ENCODE measurements around the gene PPP2R5B. TPM values are rescaled to one million over a fixed set of nuclear protein-coding genes. Genes with fewer than 3 reads are reported as not detected.

Gene PPP2R5B
- total RNA-seq, 4 donors from 2014 or later, result 7.8 to 20.3 (median 12.4) TPM

DNA sequence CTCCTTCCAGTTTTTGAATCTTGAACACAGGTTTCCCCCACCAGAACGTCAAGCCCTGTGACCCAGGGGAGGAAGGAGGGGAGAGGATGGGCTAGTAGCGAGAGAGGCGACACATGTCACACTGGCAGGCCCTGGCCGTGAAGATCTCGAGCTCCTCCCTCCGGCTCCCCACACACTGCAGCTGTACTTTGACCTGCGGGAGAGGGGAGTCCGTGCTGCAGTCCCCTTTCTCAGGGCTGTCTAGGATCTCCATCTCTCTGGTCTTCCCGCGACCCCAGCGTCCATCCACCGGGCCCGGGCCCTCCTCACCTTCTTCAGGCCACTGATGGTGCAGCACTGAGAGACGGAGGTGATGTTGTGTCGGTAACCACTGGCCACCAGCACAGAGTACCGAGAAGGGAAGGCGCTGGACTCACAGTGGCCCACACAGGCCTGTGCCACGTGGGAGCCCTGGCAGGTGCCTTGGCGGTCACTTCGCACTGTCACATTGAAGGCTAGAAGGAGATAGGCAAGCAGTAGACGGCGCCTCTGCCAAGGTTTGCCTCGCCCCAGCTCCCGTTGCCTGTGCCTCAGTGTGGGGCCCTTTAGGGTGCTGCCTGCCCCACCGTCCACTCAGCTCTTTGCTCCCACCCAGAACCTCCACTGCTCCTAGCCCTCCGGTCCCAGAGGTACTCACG, 10.3 kb downstream of the PPP2R5B start:
- ATAC-seq (ENCODE audit: low FRiP score) (no peak), DNase-seq (ENCODE audit: low spot score) (no peak)
- TF ChIP-seq, protein P1, sequence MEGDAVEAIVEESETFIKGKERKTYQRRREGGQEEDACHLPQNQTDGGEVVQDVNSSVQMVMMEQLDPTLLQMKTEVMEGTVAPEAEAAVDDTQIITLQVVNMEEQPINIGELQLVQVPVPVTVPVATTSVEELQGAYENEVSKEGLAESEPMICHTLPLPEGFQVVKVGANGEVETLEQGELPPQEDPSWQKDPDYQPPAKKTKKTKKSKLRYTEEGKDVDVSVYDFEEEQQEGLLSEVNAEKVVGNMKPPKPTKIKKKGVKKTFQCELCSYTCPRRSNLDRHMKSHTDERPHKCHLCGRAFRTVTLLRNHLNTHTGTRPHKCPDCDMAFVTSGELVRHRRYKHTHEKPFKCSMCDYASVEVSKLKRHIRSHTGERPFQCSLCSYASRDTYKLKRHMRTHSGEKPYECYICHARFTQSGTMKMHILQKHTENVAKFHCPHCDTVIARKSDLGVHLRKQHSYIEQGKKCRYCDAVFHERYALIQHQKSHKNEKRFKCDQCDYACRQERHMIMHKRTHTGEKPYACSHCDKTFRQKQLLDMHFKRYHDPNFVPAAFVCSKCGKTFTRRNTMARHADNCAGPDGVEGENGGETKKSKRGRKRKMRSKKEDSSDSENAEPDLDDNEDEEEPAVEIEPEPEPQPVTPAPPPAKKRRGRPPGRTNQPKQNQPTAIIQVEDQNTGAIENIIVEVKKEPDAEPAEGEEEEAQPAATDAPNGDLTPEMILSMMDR (IDR thresholded peaks at IDR 0.05), result no peak

DNA sequence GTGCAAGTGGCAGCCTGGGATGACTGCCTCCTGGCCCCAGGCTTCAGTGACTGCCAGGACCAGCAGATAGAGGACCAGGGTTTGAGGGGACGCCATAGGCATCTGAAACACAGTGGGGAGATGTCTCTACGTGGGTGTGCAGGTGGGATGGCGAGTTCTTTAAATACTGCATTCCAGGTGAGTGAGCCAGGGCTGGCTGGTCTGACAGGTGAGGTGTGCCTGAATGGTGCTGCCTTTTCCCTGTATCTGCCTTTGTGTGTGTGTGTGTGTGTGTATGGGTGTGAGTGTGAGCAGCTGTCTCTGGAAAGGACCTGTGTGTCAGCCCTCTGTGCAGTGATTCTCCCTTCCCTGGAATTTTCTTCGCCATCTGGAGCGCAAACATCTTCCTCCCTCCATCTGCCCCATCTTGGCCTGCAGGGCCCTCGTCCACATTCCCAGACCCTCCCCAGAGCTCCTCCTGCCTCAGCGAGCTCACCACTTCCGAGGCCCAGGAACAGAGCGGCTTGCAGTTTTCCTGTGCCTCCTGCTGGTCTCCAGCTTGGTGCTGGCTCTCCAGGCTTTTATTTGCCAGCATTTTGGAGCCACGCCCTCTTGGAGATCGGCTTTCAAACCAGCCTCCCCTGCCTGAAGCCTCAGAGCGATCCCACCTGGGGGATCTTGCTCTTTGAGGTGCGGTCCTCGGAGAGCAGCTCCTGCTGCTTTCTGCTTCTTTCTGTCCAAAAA, 11.0 kb downstream of the PPP2R5B start, which contains the start of gene GPHA2:
TSS of gene GPHA2 (minus strand) at position 535 of the 723 bp plus-strand sequence. CDS start at position 102, 433 bp downstream.
- ATAC-seq (ENCODE audit: low FRiP score) (peak; percentile 30), DNase-seq (ENCODE audit: low spot score) (no peak)
- TF ChIP-seq, protein P1 (IDR thresholded peaks at IDR 0.05), result no peak

DNA sequence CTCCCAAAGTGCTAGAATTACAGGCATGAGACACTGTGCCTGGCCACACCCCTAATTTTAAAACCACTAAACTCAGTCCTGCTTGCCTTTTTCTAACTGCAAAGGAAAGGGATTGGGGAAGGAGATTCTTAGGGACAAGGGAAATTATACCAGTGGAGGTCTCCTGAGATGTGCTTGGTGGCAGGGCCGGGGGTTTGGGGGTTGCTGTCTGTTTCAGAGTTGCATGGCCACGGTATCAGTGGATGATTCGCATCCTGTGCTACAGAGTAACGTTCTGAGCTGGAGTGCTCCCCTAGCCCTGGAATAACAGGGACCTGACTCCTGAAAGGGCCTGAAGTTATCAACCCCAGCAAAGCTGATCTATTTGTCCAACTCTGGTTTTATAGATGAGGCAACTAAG, 12.1 kb downstream of the PPP2R5B start:
- TF ChIP-seq, protein P1 (IDR thresholded peaks at IDR 0.05), result no peak
- ATAC-seq (ENCODE audit: low FRiP score) (no peak), DNase-seq (ENCODE audit: low spot score) (no peak)

DNA sequence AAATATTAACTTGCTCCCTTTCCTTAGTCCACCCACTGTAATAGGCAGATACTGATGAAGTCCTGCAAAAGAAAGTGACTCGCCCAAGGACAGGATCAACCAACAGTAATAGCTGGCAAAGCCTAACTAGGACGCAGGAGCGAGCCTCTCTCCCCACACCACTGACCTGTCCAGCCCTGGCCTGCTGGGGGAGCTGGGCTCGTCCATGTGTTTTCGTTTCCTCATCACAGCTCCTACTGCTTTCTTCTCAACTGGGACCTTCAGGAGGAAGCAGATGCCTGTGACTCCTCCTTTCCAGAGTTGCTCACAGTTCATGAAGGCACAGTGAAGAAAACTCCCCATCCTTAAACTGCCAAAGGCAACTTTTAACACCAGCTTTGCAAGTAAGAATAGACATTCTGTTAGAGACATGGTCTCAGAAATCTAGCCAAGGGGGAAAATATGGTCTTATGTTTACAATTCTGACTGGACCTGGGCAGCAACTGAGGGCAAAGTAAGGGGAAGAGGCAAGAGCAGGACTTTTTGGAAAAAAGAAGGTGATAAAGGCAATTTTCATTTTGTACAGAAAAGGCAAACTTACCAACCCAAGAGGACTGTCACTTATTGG, 22.8 kb downstream of the PPP2R5B start:
- DNase-seq (ENCODE audit: low spot score) (no peak), ATAC-seq (ENCODE audit: low FRiP score) (no peak)
- TF ChIP-seq, protein P1 (IDR thresholded peaks at IDR 0.05), result no peak

DNA sequence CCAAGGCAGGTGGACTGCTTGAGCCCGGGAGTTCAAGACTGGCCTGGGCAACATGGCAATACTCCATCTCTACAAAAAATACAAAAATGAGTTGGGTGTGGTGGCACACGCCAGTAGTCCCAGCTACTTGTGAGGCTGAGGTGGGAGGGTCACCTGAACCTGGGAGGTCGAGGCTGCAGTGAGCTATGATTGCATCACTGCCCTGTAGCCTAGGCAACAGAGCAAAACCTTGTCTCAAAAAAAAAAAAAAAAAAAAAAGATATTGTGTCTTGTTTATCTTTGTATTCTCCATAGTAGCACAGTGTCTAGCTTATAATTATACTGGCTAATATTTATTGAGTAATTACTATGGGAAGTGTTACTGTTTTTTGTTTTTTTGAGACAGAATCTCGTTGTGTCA, 27.0 kb downstream of the PPP2R5B start:
- DNase-seq (ENCODE audit: low spot score) (no peak), ATAC-seq (ENCODE audit: low FRiP score) (no peak)
- TF ChIP-seq, protein P1 (IDR thresholded peaks at IDR 0.05), result no peak

DNA sequence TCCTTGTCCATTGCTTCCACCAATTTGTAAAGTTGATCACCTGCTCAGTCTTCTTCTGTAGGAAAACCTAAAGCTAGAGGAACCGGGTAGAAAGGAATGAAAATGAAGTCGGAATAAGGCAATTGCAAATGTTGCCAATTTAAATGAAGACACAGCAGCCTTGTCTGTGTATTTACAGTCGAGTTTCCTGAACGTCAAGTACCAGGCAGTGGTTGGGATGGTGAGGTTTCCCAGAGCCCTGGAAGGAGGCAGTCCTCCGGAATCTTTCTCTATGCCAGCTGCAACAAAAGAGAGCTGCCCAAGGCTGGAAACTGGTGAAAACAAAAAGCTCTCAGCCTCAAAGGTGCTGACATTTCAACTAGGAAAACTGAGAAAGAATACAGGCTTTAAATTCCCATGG, 29.7 kb downstream of the PPP2R5B start:
- TF ChIP-seq, protein P1 (IDR thresholded peaks at IDR 0.05), result no peak
- no peak for ATAC-seq (ENCODE audit: low FRiP score)
- DNase-seq (ENCODE audit: low spot score), result no peak
